ENCODE results near the gene RBPJL.

Gene RBPJL

DNA sequence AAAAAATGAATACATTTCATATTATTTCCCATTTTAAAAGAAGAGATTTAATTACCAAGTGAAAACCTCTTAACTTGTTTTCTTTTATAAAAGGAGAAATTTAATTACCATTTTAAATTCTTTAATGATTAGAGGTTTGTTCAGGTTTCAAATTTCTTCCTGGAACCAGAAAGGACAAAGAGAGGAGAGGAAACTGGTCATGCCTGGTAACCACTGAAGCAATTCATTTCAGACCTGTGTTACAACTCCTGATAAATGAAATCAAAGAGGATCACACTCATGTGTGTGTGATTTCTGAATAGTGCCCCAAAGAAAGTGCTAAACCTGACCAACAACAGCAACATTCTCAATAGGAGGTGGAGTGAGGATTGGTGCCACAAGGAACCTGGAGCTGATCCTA is 39.7 kb upstream of the RBPJL start:
- ChIA-PET CTCF (no interaction called here), POLR2A (ENCODE audit: low non-redundant PET) (no interaction called here)
- H3K27ac ChIP-seq = no peak overlapping the region
- no peak for DNase-seq (ENCODE audit: low spot score)
- TF ChIP-seq, protein P1, sequence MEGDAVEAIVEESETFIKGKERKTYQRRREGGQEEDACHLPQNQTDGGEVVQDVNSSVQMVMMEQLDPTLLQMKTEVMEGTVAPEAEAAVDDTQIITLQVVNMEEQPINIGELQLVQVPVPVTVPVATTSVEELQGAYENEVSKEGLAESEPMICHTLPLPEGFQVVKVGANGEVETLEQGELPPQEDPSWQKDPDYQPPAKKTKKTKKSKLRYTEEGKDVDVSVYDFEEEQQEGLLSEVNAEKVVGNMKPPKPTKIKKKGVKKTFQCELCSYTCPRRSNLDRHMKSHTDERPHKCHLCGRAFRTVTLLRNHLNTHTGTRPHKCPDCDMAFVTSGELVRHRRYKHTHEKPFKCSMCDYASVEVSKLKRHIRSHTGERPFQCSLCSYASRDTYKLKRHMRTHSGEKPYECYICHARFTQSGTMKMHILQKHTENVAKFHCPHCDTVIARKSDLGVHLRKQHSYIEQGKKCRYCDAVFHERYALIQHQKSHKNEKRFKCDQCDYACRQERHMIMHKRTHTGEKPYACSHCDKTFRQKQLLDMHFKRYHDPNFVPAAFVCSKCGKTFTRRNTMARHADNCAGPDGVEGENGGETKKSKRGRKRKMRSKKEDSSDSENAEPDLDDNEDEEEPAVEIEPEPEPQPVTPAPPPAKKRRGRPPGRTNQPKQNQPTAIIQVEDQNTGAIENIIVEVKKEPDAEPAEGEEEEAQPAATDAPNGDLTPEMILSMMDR (conservative IDR thresholded peaks at IDR 0.05; ENCODE audit: low read depth) = no peak

DNA sequence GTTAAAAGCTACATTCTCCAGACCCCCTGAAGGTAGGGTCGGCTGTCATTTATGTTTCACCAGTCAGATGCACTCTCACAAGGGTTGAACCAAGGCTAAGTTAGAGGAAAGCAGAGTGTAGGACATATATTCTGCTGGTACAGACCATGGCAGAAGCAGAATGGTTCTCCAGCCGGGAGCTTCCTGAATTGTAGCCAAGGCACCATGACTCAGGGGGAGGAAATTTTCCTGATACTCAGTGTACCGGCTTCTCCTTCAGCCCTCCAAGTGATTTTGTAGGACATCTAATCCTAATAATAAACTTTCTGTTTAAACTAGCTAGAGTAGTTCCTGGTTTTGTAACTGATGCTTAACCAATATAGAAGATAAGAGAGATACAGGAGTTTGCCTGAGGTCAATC is 38.1 kb upstream of the RBPJL start:
- POLR2A ChIA-PET (ENCODE audit: low non-redundant PET) = interaction anchor here (0.5 kb wide), 1 partner anchor 198 kb away, joined by 5 read pairs; no protein-coding TSS in a partner anchor
- DNase-seq (ENCODE audit: low spot score) = no peak
- CTCF ChIA-PET = interaction anchor here (0.6 to 1.0 kb wide), 2 partner anchors 22 to 25 kb away, joined by 3 read pairs; no protein-coding TSS in a partner anchor
- TF ChIP-seq, protein P1 (conservative IDR thresholded peaks at IDR 0.05; ENCODE audit: low read depth) = no peak
- H3K27ac ChIP-seq = no peak overlapping the region

DNA sequence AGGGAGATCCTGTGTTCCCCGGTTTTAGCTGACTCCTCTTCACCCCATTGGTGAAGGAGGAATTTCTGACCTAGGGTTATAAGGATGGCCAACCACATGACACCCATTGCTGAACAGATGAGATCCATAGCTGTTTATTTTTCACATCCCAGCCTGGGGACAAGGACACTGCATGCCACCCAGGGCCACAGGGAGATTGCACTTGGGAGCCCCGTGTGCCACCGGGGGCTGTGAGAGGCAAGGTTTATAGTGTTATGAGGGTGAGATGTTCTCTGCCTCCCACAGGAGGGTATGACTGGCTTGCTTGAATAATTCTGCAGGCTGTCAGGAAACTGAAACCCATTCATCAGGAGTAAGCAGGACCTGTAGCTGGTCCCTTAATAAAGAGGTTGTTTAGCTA is 37.6 kb upstream of the RBPJL start:
- CTCF ChIA-PET = interaction anchor here (1.0 kb wide), 1 partner anchor 21 kb away, joined by 3 read pairs; no protein-coding TSS in a partner anchor
- POLR2A ChIA-PET (ENCODE audit: low non-redundant PET) = no interaction called here
- no peak for DNase-seq (ENCODE audit: low spot score)
- TF ChIP-seq, protein P1 (conservative IDR thresholded peaks at IDR 0.05; ENCODE audit: low read depth) = no peak
- H3K27ac ChIP-seq = no peak overlapping the region

DNA sequence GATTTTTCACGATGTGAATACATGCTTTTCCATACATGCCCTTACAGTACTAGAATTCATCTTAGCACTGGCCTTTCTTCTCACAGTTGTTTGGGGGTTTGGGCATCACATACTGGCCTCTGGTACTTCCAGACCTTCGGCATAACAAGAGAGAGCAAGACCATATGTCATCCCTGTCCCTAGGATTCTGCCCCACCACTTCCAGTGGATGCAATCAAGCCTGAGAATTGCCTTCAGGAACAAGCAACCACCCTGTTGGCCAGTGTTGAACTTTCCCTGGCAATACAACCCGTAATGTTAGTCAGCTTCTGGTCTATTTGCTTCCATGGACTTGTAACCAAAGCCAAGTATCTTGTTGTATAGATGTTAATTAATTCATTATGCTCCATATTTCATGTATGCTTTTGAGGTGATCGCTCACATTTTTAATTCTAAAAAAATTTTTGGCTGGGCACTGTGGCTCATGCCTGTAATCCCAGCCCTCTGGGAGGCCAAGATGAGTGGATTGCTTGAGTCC is 36.8 kb upstream of the RBPJL start:
- ChIA-PET CTCF (no interaction called here), POLR2A (ENCODE audit: low non-redundant PET) (no interaction called here)
- no peak for DNase-seq (ENCODE audit: low spot score)

DNA sequence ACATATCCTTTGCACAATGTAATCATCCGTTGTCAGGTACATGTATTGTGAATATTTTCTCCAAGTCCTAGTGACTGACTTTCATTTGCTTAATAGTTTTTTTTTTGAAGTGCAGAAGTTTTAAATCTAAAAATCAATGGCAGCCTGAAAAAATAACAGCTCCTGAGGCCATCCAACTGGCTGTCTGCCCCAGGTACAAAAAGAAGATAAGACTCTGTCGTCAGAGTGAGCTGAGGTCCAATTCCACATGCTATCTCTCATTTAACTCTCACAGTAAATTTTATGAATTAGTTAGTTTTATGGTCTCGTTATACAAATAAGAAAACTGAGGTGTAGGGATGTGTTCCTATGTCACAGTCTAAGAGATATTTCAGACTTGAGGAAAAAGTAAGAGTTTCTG is 31.3 kb upstream of the RBPJL start:
- TF ChIP-seq, protein P1 (conservative IDR thresholded peaks at IDR 0.05; ENCODE audit: low read depth) = no peak
- POLR2A ChIA-PET (ENCODE audit: low non-redundant PET) = no interaction called here
- CTCF ChIA-PET = interaction anchor here (1.0 kb wide), 1 partner anchor 19 kb away, joined by 3 read pairs; no protein-coding TSS in a partner anchor
- DNase-seq (ENCODE audit: low spot score) = no peak
- H3K27ac ChIP-seq = no peak overlapping the region

More for the DNA sequence above, 36.8 kb upstream of the RBPJL start:
- TF ChIP-seq, protein P1 (conservative IDR thresholded peaks at IDR 0.05; ENCODE audit: low read depth) = no peak
- no peak overlapping the region for H3K27ac ChIP-seq

DNA sequence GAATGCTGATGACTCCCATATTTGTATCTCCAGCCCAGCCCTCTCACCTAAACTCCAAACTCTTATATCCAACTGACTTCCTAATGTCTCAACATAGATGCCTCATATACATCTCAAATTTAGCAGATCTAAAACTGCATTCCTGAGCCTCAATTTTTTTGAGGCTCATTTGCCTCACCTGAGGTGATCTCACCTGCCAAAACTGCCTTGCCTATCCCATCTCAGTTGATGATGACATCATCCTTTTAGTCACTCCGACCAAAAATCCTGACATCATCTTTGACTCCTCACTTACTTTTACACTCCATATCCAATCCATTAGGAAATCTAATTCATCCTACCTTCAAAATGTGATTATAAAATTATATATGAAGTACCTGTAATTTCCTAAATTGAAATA is 26.6 kb upstream of the RBPJL start:
- H3K27ac ChIP-seq = no peak overlapping the region
- TF ChIP-seq, protein P1 (conservative IDR thresholded peaks at IDR 0.05; ENCODE audit: low read depth) = no peak
- DNase-seq (ENCODE audit: low spot score) = peak; percentile 77
- CTCF ChIA-PET = interaction anchor here (0.6 to 1.3 kb wide), 3 partner anchors 11 to 894 kb away, joined by 4 to 5 read pairs (median 5); no protein-coding TSS in a partner anchor
- POLR2A ChIA-PET (ENCODE audit: low non-redundant PET) = no interaction called here

Measured in RWPE1 (cell line).